GM13976 (cell line): Measurements from ENCODE around the gene COBL.

Experiments
- DNase-seq: peaks from one replicate; pipeline ENCODE4 v3.0.0; 2012; ENCODE audit warnings: low spot score
- CTCF ChIP-seq: IDR thresholded peaks from 2 replicates; pipeline ENCODE4 v1.5.1; 2012; ENCODE audit warnings: borderline replicate concordance, mild to moderate bottlenecking; ENCODE audit not compliant: insufficient read depth; ENCODE audit errors: extremely low read depth, missing control alignments, control extremely low read depth
- in situ Hi-C: fragments of 300-500 bp; cut with MboI; formaldehyde crosslinking; loops from one replicate; pipeline ENCODE4 v1.12.0; 2022; ENCODE audit warnings: low sequenced_read_pairs, mixed read lengths, inconsistent platforms; ENCODE audit not compliant: unreplicated experiment

Gene COBL

GRCh38 chr7:51154201-51154600 is 162.4 kb downstream of the COBL start:
- in situ Hi-C loops: loop anchor here (25.0 kb wide), 1 partner anchor 692 kb away; the partner anchor contains the start of gene FIGNL1
- no peak for TF ChIP-seq CTCF
- no peak for DNase-seq

- in situ Hi-C loops: loop anchor here (25.0 kb wide), 1 partner anchor 690 kb away; the partner anchor contains the start of gene FIGNL1
- no peak for TF ChIP-seq CTCF
- DNase-seq: no peak
These were observed 163.9 kb downstream of the COBL start for GRCh38 chr7:51152706-51153200.

GRCh38 chr7:51151455-51151854 is 165.2 kb downstream of the COBL start:
- in situ Hi-C loops: loop anchor here (25.0 kb wide), 1 partner anchor 689 kb away; the partner anchor contains the start of gene FIGNL1
- TF ChIP-seq CTCF: no peak
- DNase-seq: no peak

- in situ Hi-C loops: loop anchor here (25.0 kb wide), 1 partner anchor 688 kb away; the partner anchor contains the start of gene FIGNL1
- no peak for DNase-seq
- TF ChIP-seq CTCF: no peak
These were observed 166.4 kb downstream of the COBL start for GRCh38 chr7:51150193-51150592.

- in situ Hi-C loops: no loop called here
- TF ChIP-seq CTCF: no peak
- DNase-seq: no peak
These were observed 168.4 kb downstream of the COBL start for GRCh38 chr7:51148216-51148615.

- no peak for DNase-seq
- in situ Hi-C loops: no loop called here
- TF ChIP-seq CTCF: no peak
These were observed 169.6 kb downstream of the COBL start for GRCh38 chr7:51146816-51147586.

- in situ Hi-C loops: no loop called here
- TF ChIP-seq CTCF: no peak
- DNase-seq: no peak
These were observed 172.4 kb downstream of the COBL start for GRCh38 chr7:51144178-51144577.
